Measurements from ENCODE around the gene PAX5.

The PAX5 gene

GRCh38 chr9:36831381-36832161, 202.5 kb downstream of the PAX5 start:
- in situ Hi-C loops (cut with HindIII; ENCODE audit: low pct_ligation_motif_present, low sequenced_read_pairs), result no loop called here
- no peak overlapping the region for H3K4me3 ChIP-seq (ENCODE audit: low read depth, low read length)
- H3K27me3 ChIP-seq (replicated peaks), result peaks cover 7% of the 10 kb centered on the region
- no peak for TF ChIP-seq CTCF (IDR thresholded peaks at IDR 0.05; ENCODE audit: low read depth, low read length, missing control alignments)
- no peak for DNase-seq
- H3K36me3 ChIP-seq (replicated peaks), result no peaks in the 10 kb centered on the region
- H3K27ac ChIP-seq, result no peak overlapping the region

GRCh38 chr9:36828611-36829013, 205.5 kb downstream of the PAX5 start:
- DNase-seq, result no peak
- Histone ChIP-seq H3K36me3 (replicated peaks) (no peaks in the 10 kb centered on the region), H3K27ac (no peak overlapping the region), H3K27me3 (replicated peaks) (peaks cover 10% of the 10 kb centered on the region), H3K4me3 (ENCODE audit: low read depth, low read length) (no peak overlapping the region)
- TF ChIP-seq CTCF (IDR thresholded peaks at IDR 0.05; ENCODE audit: low read depth, low read length, missing control alignments), result no peak
- in situ Hi-C loops (cut with HindIII; ENCODE audit: low pct_ligation_motif_present, low sequenced_read_pairs), result no loop called here

DNA sequence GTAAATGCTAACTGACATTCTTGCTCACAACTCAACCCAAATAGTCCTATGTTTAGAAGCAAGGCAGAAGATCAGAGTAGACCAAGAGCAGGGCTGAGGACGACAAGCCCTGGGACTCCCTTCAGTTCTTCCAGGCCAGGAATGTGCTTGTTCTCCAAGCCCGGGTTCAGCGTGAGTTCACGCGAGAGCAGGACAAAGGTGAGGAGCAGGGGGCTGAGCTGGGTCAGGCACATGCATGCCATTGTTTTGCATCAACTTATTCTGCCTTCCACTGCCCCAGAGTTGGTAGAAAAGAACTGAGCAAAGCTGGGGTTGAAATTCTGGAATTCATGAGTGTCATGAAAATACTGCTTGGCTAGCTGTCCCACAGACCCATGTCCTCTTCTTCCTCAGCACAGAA, 206.5 kb downstream of the PAX5 start:
- DNase-seq, result no peak
- in situ Hi-C loops (cut with HindIII; ENCODE audit: low pct_ligation_motif_present, low sequenced_read_pairs), result no loop called here
- no peak for TF ChIP-seq CTCF (IDR thresholded peaks at IDR 0.05; ENCODE audit: low read depth, low read length, missing control alignments)
- no peak overlapping the region for H3K27ac ChIP-seq
- peaks cover 12% of the 10 kb centered on the region for H3K27me3 ChIP-seq (replicated peaks)
- no peaks in the 10 kb centered on the region for H3K36me3 ChIP-seq (replicated peaks)
- H3K4me3 ChIP-seq (ENCODE audit: low read depth, low read length), result no peak overlapping the region

- H3K27me3 ChIP-seq (replicated peaks), result peaks cover 7% of the 10 kb centered on the region
- TF ChIP-seq CTCF (IDR thresholded peaks at IDR 0.05; ENCODE audit: low read depth, low read length, missing control alignments), result no peak
- no peaks in the 10 kb centered on the region for H3K36me3 ChIP-seq (replicated peaks)
- H3K27ac ChIP-seq, result no peak overlapping the region
- no peak overlapping the region for H3K4me3 ChIP-seq (ENCODE audit: low read depth, low read length)
- in situ Hi-C loops (cut with HindIII; ENCODE audit: low pct_ligation_motif_present, low sequenced_read_pairs), result no loop called here
- no peak for DNase-seq
These were observed 207.5 kb downstream of the PAX5 start for GRCh38 chr9:36826581-36826980.

DNA sequence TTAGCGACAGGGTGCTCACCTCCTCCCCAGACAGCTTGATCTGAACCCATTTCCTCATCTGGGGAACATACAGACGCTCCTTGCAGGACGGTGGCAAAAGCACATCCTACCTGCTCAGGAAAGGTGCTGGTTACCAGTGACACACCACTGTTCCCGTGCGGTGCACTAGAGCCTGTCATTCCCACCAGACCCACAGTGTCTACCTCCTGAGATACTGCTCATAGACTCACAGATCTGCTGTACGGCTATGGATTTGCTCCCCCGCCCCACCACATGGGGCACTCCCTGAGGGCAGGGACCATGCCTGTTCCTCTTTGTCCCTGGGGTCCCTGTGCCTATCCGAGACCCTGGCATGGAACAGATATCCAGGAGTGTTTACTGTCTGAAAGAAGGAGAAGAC, 208.9 kb downstream of the PAX5 start:
- Histone ChIP-seq H3K4me3 (ENCODE audit: low read depth, low read length) (no peak overlapping the region), H3K36me3 (replicated peaks) (no peaks in the 10 kb centered on the region), H3K27ac (no peak overlapping the region), H3K27me3 (replicated peaks) (peaks cover 14% of the 10 kb centered on the region)
- in situ Hi-C loops (cut with HindIII; ENCODE audit: low pct_ligation_motif_present, low sequenced_read_pairs), result no loop called here
- no peak for DNase-seq
- no peak for TF ChIP-seq CTCF (IDR thresholded peaks at IDR 0.05; ENCODE audit: low read depth, low read length, missing control alignments)

DNA sequence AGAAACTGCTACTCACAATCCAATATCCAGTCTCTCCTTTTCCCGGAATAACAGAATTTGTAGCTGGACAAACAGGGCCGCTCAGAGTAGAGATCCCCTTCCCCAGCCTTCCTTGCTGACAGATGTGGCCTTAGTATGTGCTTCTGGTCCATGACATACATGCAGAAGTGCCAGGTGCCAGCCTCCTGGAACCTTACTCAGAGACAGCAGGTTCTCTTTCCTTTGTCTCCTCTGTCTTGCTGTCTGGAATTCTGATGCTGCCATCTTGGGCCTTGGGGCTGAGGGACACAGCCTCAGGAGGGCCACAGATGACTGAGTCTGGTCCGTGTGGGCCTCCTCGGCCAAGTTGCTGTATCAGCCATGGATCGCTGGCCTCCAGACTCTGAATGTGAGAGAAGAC, 210.1 kb downstream of the PAX5 start:
- Histone ChIP-seq H3K36me3 (replicated peaks) (no peaks in the 10 kb centered on the region), H3K4me3 (ENCODE audit: low read depth, low read length) (no peak overlapping the region), H3K27me3 (replicated peaks) (peaks cover 23% of the 10 kb centered on the region), H3K27ac (no peak overlapping the region)
- DNase-seq, result no peak
- in situ Hi-C loops (cut with HindIII; ENCODE audit: low pct_ligation_motif_present, low sequenced_read_pairs), result no loop called here
- no peak for TF ChIP-seq CTCF (IDR thresholded peaks at IDR 0.05; ENCODE audit: low read depth, low read length, missing control alignments)
